HEK293T (cell line): ENCODE results near the gene LCN1.

Experiments used
- CTCF ChIA-PET: fragments of 350-600 bp; formaldehyde crosslinking; extraction: SDS; loops from one replicate; lab custom pipeline; 2021; ENCODE audit warnings: antibody characterized with exemption, inconsistent platforms; lab: Yijun Ruan, JAX
- POLR2A ChIA-PET: fragments of 350-600 bp; formaldehyde crosslinking; extraction: SDS; loops from one replicate; lab custom pipeline; 2020; ENCODE audit warnings: antibody characterized with exemption, inconsistent platforms; lab: Yijun Ruan, JAX
- DNase-seq: peaks from one replicate; pipeline ENCODE4 v3.0.0; 2012; ENCODE audit warnings: mixed read lengths; ENCODE audit errors: extremely low spot score
- ARNT ChIP-seq: fragments of 450-650 bp; IDR thresholded peaks from 2 replicates; pipeline ENCODE4 v1.6.1; 2017; ENCODE audit warnings: mild to moderate bottlenecking
- BHLHE40 ChIP-seq: fragments of 450-650 bp; IDR thresholded peaks from 2 replicates; pipeline ENCODE4 v1.6.1; 2016; ENCODE audit warnings: mild to moderate bottlenecking, moderate library complexity, borderline replicate concordance
- CTBP1 ChIP-seq: fragments of 450-650 bp; IDR thresholded peaks from 2 replicates; pipeline ENCODE4 v1.6.1; 2016; ENCODE audit warnings: borderline replicate concordance
- ELF4 ChIP-seq: fragments of 450-650 bp; IDR thresholded peaks from 2 replicates; pipeline ENCODE4 v1.6.1; 2017; ENCODE audit warnings: antibody characterized with exemption
- FOXA1 ChIP-seq: fragments of 450-650 bp; IDR thresholded peaks from 2 replicates; pipeline ENCODE4 v1.6.1; 2016; ENCODE audit warnings: mild to moderate bottlenecking
- FOXK2 ChIP-seq: fragments of 450-650 bp; IDR thresholded peaks from 2 replicates; pipeline ENCODE4 v1.6.1; 2016; ENCODE audit warnings: mild to moderate bottlenecking
- FOXM1 ChIP-seq: fragments of 450-650 bp; IDR thresholded peaks from 2 replicates; pipeline ENCODE4 v1.6.1; 2017; ENCODE audit warnings: mild to moderate bottlenecking, borderline replicate concordance
- HDGF ChIP-seq: fragments of 450-650 bp; IDR thresholded peaks from 2 replicates; pipeline ENCODE4 v1.6.1; 2017; ENCODE audit warnings: antibody characterized with exemption, borderline replicate concordance
- L3MBTL2 ChIP-seq: fragments of 450-650 bp; conservative IDR thresholded peaks from 2 replicates; pipeline ENCODE4 v1.6.1; 2016; ENCODE audit warnings: mild to moderate bottlenecking
- LEF1 ChIP-seq: fragments of 450-650 bp; IDR thresholded peaks from 2 replicates; pipeline ENCODE4 v1.6.1; 2017; ENCODE audit warnings: mild to moderate bottlenecking, borderline replicate concordance
- NFRKB ChIP-seq: fragments of 450-650 bp; IDR thresholded peaks from 2 replicates; pipeline ENCODE4 v1.6.1; 2016; ENCODE audit warnings: mild to moderate bottlenecking, moderate library complexity
- SP1 ChIP-seq: fragments of 450-650 bp; IDR thresholded peaks from 2 replicates; pipeline ENCODE4 v1.6.1; 2017
- SUZ12 ChIP-seq: fragments of 450-650 bp; IDR thresholded peaks from 2 replicates; pipeline ENCODE4 v1.6.1; 2016; ENCODE audit warnings: mild to moderate bottlenecking
- TARDBP ChIP-seq: fragments of 450-650 bp; IDR thresholded peaks from 2 replicates; pipeline ENCODE4 v1.6.1; 2016
- ZNF384 ChIP-seq: fragments of 450-650 bp; IDR thresholded peaks from 2 replicates; pipeline ENCODE4 v1.6.1; 2016
- TF ChIP-seq, protein P1 (sequence below): fragments of 450-650 bp; IDR thresholded peaks from 2 replicates; pipeline ENCODE4 v1.6.1; 2016

Gene LCN1

DNA sequence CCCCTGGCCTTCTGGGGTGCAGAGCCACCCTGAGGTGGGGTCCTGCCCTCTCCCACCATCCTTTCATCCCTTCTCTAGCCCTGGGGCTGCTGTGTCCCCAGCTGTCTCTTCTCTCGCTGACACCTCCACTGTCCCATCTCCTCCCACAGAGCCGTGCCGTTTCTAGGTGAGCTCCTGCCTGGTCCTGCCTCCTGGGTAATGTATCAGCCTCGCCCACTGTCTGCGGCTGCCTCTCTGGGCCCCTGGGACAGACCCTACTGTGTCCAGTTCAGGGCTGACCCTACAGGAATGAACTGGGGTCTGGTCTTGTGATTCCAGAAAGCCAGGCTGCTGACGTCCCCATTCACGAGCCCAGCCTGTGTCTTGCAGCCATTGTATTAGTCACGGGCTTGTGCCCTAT is 44.4 kb downstream of the LCN1 start:
- ChIA-PET POLR2A (no interaction called here), CTCF (interaction anchor here (0.6 kb wide), 1 partner anchor 9 kb away, joined by 4 read pairs; no protein-coding TSS in a partner anchor)
- TF ChIP-seq ZNF384 = no peak
- no peak for TF ChIP-seq ARNT
- no peak for TF ChIP-seq BHLHE40
- TF ChIP-seq NFRKB = no peak
- TF ChIP-seq FOXK2 = no peak
- DNase-seq = no peak

DNA sequence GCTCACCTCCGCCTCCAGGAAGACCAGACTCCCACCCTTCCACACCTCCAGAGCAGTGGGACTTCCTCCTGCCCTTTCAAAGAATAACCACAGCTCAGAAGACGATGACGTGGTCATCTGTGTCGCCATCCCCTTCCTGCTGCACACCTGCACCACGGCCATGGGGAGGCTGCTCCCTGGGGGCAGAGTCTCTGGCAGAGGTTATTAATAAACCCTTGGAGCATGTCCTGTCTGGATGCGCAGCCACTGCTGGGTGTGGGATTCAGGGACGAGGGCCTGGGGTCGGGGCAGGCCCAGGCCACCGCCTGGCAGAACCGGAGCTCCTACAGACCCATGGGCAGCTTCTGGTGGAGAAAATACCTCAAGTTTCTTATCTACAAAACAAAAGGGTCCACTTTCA is 45.3 kb downstream of the LCN1 start:
- CTCF ChIA-PET = no interaction called here
- DNase-seq = no peak
- TF ChIP-seq BHLHE40 = no peak
- no peak for TF ChIP-seq FOXK2
- TF ChIP-seq LEF1 = no peak
- no peak for TF ChIP-seq TARDBP
- POLR2A ChIA-PET = interaction anchor here (0.7 kb wide), 1 partner anchor 60 kb away, joined by 3 read pairs; no protein-coding TSS in a partner anchor

DNA sequence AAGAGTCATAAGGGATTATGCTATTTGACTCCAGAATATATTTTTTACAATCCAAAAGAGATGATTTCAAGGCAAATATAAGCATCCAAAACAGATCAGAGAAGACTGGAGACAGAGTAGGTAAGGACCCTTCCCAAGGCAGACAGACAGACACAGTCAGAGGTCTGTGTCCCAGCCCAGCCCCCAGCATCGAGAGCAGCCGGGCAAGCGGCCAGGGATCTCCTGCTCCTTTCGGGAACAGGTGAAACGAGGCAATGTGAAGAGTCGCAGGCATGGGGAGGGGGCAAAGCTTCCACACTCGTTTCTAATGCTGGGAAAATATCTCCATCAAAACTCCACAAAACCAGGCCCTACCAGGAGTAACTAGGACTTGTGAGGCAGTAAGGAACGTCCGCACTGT is 46.1 kb downstream of the LCN1 start:
- CTCF ChIA-PET = no interaction called here
- DNase-seq = no peak
- TF ChIP-seq, protein P1, sequence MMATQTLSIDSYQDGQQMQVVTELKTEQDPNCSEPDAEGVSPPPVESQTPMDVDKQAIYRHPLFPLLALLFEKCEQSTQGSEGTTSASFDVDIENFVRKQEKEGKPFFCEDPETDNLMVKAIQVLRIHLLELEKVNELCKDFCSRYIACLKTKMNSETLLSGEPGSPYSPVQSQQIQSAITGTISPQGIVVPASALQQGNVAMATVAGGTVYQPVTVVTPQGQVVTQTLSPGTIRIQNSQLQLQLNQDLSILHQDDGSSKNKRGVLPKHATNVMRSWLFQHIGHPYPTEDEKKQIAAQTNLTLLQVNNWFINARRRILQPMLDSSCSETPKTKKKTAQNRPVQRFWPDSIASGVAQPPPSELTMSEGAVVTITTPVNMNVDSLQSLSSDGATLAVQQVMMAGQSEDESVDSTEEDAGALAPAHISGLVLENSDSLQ = no peak
- TF ChIP-seq FOXK2 (no peak), ELF4 (no peak), FOXM1 (no peak), L3MBTL2 (no peak), BHLHE40 (no peak), SUZ12 (no peak), TARDBP (no peak), CTBP1 (no peak), FOXA1 (no peak), ZNF384 (no peak), LEF1 (no peak), HDGF (no peak), SP1 (no peak), NFRKB (no peak)
- POLR2A ChIA-PET = interaction anchor here (0.7 kb wide), 1 partner anchor 60 kb away, joined by 3 read pairs; no protein-coding TSS in a partner anchor

DNA sequence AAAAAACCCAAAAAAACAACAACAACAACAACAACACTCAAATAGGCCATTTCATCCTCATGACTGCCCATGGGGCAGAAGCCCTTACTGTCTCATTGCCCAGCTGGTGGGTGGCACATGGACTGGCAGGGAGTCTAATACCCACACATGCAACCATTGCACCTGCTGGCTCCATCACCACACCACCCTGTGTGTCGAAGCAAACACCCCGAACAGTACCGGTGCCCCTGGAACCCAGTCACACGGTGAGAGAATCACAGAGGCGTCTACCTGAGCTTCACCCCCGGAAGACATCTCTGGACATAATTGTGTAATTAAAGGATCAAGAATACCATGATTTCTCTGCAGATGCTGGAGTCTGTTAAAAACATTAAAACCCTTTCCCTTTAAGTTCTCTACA is 46.8 kb downstream of the LCN1 start:
- CTCF ChIA-PET = no interaction called here
- TF ChIP-seq CTBP1 = no peak
- no peak for DNase-seq
- POLR2A ChIA-PET = no interaction called here

DNA sequence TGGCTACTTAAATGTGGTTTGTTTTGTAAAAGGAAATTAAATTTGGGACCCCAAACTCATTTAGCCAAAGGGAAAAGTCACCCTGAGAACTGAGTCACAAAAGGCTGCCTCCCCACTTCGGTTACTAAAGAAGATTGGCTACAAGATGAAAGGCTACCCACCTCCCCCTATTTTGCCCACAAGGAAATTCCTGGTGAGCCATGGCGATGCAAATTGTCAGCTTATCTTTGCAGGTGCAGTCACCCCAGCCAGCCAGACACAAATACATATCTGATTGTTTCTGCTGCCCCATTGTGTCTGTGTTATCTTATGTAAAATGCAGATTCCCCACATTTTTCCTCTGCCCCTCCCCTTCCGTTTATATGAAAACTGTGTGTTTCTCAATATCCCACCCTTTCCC is 49.2 kb downstream of the LCN1 start:
- ChIA-PET CTCF (no interaction called here), POLR2A (no interaction called here)
- TF ChIP-seq LEF1 = no peak
- no peak for TF ChIP-seq FOXA1
- TF ChIP-seq CTBP1 = no peak
- TF ChIP-seq, protein P1 = no peak
- TF ChIP-seq HDGF = no peak
- TF ChIP-seq FOXM1 = no peak
- TF ChIP-seq SP1 = no peak
- TF ChIP-seq FOXK2 = no peak
- no peak for DNase-seq

DNA sequence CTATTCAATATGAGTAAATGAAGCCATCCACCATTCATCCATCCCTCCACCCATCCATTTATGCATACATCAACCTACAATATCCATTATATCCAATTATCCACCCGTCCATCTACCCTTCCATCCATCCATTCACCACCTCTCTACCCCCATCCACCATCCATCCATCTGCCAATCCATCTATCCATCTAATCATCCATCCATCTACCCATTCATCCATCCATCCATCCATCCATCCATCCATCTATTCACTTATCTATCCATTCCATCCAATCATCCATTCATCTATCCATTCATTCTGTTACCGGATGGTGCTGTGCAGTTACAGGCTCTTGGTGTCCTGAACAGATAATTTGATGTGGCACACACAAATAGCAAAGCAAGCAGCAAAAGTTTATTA is 51.0 kb downstream of the LCN1 start:
- CTCF ChIA-PET = no interaction called here
- TF ChIP-seq SP1 = no peak
- no peak for TF ChIP-seq BHLHE40
- POLR2A ChIA-PET = no interaction called here
- no peak for DNase-seq

DNA sequence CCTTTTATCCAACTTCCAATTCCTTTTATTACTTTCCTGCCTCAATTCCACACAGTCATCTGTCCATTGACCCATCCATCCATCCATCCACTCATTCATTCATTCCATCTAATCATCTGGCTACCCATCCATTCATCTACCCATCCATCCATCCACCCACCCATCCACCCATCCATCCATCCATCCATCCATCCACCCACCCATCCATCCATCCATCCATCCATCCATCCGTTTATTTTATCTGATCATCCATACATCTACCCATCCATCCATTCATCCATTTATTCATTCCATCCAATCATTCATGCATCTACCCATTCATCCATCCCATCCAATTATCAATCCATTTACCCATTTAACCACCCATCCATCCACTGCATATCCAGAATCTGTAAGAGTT is 51.9 kb downstream of the LCN1 start:
- CTCF ChIA-PET = no interaction called here
- POLR2A ChIA-PET = no interaction called here
- DNase-seq = no peak
- TF ChIP-seq CTBP1 (no peak), FOXM1 (no peak), ZNF384 (no peak), ARNT (no peak), TARDBP (no peak), FOXK2 (no peak), BHLHE40 (no peak), SUZ12 (no peak), SP1 (no peak), FOXA1 (no peak)
- TF ChIP-seq, protein P1 = no peak

DNA sequence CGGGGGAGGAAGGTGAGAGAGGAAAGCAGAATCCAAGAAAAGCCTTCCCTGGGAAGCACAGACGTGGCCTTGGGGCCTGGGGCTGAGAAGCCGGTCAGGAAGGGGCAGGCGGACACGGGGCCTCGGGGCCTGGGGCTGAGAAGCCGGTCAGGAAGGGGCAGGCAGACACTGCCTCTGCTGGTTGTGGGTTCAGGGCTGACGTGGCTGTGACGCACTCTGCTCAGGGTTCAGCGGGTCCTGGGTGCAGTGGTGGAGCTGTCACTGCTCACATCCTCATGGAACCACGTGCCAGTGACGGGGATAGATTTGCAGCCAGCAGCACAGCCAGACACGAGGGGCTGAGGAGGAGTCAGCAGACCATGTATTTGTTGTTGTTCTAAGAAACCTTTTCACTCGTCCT is 53.1 kb downstream of the LCN1 start:
- no peak for DNase-seq
- ChIA-PET POLR2A (no interaction called here), CTCF (interaction anchor here (0.5 kb wide), 1 partner anchor 9 kb away, joined by 4 read pairs; no protein-coding TSS in a partner anchor)
- TF ChIP-seq NFRKB (no peak), ZNF384 (no peak), SP1 (no peak), CTBP1 (no peak), BHLHE40 (no peak), ARNT (no peak), L3MBTL2 (no peak), FOXM1 (no peak), HDGF (no peak), SUZ12 (no peak), LEF1 (no peak), TARDBP (no peak), FOXK2 (no peak)
